ENCODE results near the gene WASHC4.

DNA sequence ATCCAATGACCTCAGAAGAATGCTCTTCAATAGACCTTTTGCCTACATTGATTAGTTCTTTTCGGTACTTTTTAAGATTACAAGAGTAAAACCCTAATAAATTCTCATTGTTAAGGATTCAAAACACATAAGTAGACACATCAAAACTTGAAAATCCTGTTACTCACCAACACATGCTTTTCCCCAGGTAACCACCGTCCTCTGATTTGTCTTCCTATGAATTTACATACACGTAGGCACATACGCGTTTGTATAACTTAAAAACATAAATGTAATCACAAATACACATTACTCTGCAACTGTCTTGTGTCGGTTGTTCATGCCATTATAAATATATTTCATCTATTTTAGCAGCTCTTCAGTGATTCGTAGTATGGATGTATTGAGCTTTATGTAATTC, 910 bp upstream of the WASHC4 start:
- no peak for TF ChIP-seq CTCF (IDR thresholded peaks at IDR 0.05 in 8 of 11, conservative IDR thresholded peaks at IDR 0.05 in 3 of 11)
- TF ChIP-seq POLR2A (IDR thresholded peaks at IDR 0.05): no peak
- TF ChIP-seq POLR2AphosphoS5 (IDR thresholded peaks at IDR 0.05): no peak

Measured in spleen (tissue), 7 donors.